K562 (cell line): ENCODE results near the gene MEX3D.

Source experiments
- CHD1 ChIP-seq: fragments of 200-600 bp; sonication (generic); IDR thresholded peaks from one replicate; pipeline ENCODE4 v1.6.1; 2012; ENCODE audit warnings: mild to moderate bottlenecking, moderate library complexity, low read length, inconsistent platforms
- EZH2 ChIP-seq: IDR thresholded peaks from 2 replicates; pipeline ENCODE4 v1.6.1; 2012; ENCODE audit warnings: low read depth, mild to moderate bottlenecking, inconsistent platforms, low read length, borderline replicate concordance
- LEF1 ChIP-seq: fragments of 450-650 bp; IDR thresholded peaks from 2 replicates; pipeline ENCODE4 v1.6.1; 2016; ENCODE audit warnings: mild to moderate bottlenecking
- RCOR1 ChIP-seq, 2 experiments: IDR thresholded peaks; 2 replicates each; pipeline ENCODE4 v1.6.1; 2012; ENCODE audit warnings: low read depth in 2 of 2, low read length in 2 of 2, borderline replicate concordance in 1 of 2, improper control_type of control experiment in 1 of 2
- SMC3 ChIP-seq: conservative IDR thresholded peaks from 2 replicates; pipeline ENCODE4 v1.6.1; 2011; ENCODE audit warnings: low read depth, low read length, improper control_type of control experiment; ENCODE audit not compliant: insufficient read depth
- SRF ChIP-seq, 2 experiments: fragments of 250-450, 450-650 bp in 1 of 2; sonication (Bioruptor Pico) in 1 of 2; sonication (generic) in 1 of 2; formaldehyde crosslinking; IDR thresholded peaks; 2 replicates each; pipeline versions ENCODE4 v1.5.0 to v1.5.1; 2020 to 2022; ENCODE audit warnings: mild to moderate bottlenecking in 1 of 2, missing genetic modification reagents in 1 of 2
- SUPT5H ChIP-seq: fragments of 450-650 bp; IDR thresholded peaks from 2 replicates; pipeline ENCODE4 v1.6.1; 2016
- ZNF121 ChIP-seq: sonication (generic); formaldehyde crosslinking; conservative IDR thresholded peaks from 2 replicates; pipeline ENCODE4 v1.8.0; 2022; ENCODE audit warnings: missing genetic modification reagents
- ZNF584 ChIP-seq: fragments of 200-800 bp; sonication (Bioruptor generic); IDR thresholded peaks from 2 replicates; pipeline ENCODE4 v1.6.1; 2016; ENCODE audit warnings: low read depth, mild to moderate bottlenecking, missing genetic modification characterization, missing compliant biosample characterization
- TF ChIP-seq, protein P1 (sequence below), 3 experiments: IDR thresholded peaks in 2 of 3; conservative IDR thresholded peaks in 1 of 3; 2 replicates each; pipeline ENCODE4 v1.5.1; 2011 to 2012; ENCODE audit warnings: low read length in 3 of 3, mild to moderate bottlenecking in 3 of 3, control low read depth in 2 of 3, improper control_type of control experiment in 1 of 3, inconsistent platforms in 1 of 3, low read depth in 1 of 3, mixed read lengths in 1 of 3, moderate library complexity in 1 of 3; ENCODE audit not compliant: insufficient read depth in 2 of 3
- TF ChIP-seq, protein P2 (sequence below): fragments of 250-450 bp; sonication (Bioruptor Pico); IDR thresholded peaks from 2 replicates; pipeline ENCODE4 v1.4.0; 2020; ENCODE audit warnings: mild to moderate bottlenecking, moderate library complexity
- TF ChIP-seq, protein P3 (sequence below): IDR thresholded peaks from 2 replicates; pipeline ENCODE4 v1.6.1; 2011; ENCODE audit not compliant: insufficient read length; ENCODE audit errors: extremely low read depth
- TF ChIP-seq, protein P4 (sequence below): sonication (generic); formaldehyde crosslinking; IDR thresholded peaks from 2 replicates; pipeline ENCODE4 v1.9.0; 2022; ENCODE audit warnings: mild to moderate bottlenecking, missing genetic modification reagents
- TF ChIP-seq, protein P5 (sequence below): fragments of 450-650 bp; IDR thresholded peaks from 2 replicates; pipeline ENCODE4 v1.6.1; 2017; ENCODE audit warnings: antibody characterized with exemption, mild to moderate bottlenecking

DNA sequence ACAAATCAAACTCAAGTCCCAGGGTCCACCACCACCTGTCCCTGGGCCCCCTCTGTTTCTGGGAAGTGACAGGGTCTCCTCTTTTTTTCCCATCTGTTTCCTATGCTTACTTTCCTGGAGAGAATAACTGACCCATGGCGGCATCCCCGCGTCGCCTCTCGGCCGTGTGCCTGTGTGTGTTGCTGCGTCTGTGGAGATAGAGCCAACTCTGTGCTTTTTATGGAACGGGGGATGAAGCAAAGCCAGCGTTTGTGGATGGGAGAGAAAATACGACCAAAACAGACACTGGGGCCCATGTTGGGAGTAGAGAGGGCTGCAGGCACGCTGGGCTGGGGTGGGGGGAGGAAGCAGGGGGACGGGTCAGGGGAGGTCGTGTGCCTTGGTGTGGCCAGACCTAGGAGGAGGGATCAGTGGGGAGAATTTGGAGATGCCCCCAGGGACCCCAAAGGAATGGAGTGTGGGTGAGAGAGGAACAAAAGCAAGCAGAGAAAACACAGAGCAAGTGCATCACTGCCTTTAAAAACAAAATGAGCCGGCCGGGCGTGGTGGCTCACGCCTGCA is 27.7 kb downstream of the MEX3D start:
- TF ChIP-seq, protein P1, sequence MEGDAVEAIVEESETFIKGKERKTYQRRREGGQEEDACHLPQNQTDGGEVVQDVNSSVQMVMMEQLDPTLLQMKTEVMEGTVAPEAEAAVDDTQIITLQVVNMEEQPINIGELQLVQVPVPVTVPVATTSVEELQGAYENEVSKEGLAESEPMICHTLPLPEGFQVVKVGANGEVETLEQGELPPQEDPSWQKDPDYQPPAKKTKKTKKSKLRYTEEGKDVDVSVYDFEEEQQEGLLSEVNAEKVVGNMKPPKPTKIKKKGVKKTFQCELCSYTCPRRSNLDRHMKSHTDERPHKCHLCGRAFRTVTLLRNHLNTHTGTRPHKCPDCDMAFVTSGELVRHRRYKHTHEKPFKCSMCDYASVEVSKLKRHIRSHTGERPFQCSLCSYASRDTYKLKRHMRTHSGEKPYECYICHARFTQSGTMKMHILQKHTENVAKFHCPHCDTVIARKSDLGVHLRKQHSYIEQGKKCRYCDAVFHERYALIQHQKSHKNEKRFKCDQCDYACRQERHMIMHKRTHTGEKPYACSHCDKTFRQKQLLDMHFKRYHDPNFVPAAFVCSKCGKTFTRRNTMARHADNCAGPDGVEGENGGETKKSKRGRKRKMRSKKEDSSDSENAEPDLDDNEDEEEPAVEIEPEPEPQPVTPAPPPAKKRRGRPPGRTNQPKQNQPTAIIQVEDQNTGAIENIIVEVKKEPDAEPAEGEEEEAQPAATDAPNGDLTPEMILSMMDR (IDR thresholded peaks at IDR 0.05 in 2 of 3, conservative IDR thresholded peaks at IDR 0.05 in 1 of 3; ENCODE audit: insufficient read depth in 2 of 3, low read depth in 1 of 3, low read length in 3 of 3) = no peak
- TF ChIP-seq, protein P2, sequence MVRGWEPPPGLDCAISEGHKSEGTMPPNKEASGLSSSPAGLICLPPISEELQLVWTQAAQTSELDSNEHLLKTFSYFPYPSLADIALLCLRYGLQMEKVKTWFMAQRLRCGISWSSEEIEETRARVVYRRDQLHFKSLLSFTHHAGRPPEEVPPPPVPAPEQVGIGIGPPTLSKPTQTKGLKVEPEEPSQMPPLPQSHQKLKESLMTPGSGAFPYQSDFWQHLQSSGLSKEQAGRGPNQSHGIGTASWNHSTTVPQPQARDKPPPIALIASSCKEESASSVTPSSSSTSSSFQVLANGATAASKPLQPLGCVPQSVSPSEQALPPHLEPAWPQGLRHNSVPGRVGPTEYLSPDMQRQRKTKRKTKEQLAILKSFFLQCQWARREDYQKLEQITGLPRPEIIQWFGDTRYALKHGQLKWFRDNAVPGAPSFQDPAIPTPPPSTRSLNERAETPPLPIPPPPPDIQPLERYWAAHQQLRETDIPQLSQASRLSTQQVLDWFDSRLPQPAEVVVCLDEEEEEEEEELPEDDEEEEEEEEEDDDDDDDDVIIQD (CRISPR knock-in tag) = no peak
- TF ChIP-seq EZH2 (no peak), CHD1 (no peak), ZNF584 (CRISPR knock-in tag) (no peak), SMC3 (no peak), LEF1 (no peak), ZNF121 (CRISPR knock-in tag) (no peak), SRF (CRISPR knock-in tag; IDR thresholded peaks at IDR 0.05) (no peak), SUPT5H (no peak), RCOR1 (IDR thresholded peaks at IDR 0.05; ENCODE audit: borderline replicate concordance in 1 of 2, low read depth in 2 of 2, low read length in 2 of 2) (no peak)
- TF ChIP-seq, protein P3, sequence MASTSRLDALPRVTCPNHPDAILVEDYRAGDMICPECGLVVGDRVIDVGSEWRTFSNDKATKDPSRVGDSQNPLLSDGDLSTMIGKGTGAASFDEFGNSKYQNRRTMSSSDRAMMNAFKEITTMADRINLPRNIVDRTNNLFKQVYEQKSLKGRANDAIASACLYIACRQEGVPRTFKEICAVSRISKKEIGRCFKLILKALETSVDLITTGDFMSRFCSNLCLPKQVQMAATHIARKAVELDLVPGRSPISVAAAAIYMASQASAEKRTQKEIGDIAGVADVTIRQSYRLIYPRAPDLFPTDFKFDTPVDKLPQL = no peak
- TF ChIP-seq, protein P4, sequence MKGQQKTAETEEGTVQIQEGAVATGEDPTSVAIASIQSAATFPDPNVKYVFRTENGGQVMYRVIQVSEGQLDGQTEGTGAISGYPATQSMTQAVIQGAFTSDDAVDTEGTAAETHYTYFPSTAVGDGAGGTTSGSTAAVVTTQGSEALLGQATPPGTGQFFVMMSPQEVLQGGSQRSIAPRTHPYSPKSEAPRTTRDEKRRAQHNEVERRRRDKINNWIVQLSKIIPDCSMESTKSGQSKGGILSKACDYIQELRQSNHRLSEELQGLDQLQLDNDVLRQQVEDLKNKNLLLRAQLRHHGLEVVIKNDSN (CRISPR knock-in tag) = no peak
- TF ChIP-seq, protein P5, sequence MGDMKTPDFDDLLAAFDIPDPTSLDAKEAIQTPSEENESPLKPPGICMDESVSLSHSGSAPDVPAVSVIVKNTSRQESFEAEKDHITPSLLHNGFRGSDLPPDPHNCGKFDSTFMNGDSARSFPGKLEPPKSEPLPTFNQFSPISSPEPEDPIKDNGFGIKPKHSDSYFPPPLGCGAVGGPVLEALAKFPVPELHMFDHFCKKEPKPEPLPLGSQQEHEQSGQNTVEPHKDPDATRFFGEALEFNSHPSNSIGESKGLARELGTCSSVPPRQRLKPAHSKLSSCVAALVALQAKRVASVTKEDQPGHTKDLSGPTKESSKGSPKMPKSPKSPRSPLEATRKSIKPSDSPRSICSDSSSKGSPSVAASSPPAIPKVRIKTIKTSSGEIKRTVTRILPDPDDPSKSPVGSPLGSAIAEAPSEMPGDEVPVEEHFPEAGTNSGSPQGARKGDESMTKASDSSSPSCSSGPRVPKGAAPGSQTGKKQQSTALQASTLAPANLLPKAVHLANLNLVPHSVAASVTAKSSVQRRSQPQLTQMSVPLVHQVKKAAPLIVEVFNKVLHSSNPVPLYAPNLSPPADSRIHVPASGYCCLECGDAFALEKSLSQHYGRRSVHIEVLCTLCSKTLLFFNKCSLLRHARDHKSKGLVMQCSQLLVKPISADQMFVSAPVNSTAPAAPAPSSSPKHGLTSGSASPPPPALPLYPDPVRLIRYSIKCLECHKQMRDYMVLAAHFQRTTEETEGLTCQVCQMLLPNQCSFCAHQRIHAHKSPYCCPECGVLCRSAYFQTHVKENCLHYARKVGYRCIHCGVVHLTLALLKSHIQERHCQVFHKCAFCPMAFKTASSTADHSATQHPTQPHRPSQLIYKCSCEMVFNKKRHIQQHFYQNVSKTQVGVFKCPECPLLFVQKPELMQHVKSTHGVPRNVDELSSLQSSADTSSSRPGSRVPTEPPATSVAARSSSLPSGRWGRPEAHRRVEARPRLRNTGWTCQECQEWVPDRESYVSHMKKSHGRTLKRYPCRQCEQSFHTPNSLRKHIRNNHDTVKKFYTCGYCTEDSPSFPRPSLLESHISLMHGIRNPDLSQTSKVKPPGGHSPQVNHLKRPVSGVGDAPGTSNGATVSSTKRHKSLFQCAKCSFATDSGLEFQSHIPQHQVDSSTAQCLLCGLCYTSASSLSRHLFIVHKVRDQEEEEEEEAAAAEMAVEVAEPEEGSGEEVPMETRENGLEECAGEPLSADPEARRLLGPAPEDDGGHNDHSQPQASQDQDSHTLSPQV = no peak
